Measurements from ENCODE around the gene PARD6A.

The PARD6A gene

GRCh38 chr16:67672739-67673662 is 12.2 kb downstream of the PARD6A start:
- WGBS = 70% methylated on average over 12 of the region's 13 CpGs
- Histone ChIP-seq H2AFZ (ENCODE audit: low read depth, low read length) (no peak overlapping the region), H2BK15ac (ENCODE audit: low read depth, poor library complexity, severe bottlenecking) (peak overlapping the region; percentile 70), H3K9ac (ENCODE audit: low read length) (peak overlapping the region; percentile 38), H2AK5ac (ENCODE audit: low read length, severe bottlenecking) (peak overlapping the region; percentile 50), H4K8ac (ENCODE audit: low read length) (no peak overlapping the region), H3K4me1 (ENCODE audit: control insufficient read depth, insufficient read depth, low read depth, low read length) (peaks cover 27% of the 10 kb centered on the region), H3K27ac (ENCODE audit: low read length, poor library complexity, severe bottlenecking) (no peak overlapping the region), H3K23ac (ENCODE audit: low read length in 2 of 2) (no peak overlapping the region), H2BK5ac (ENCODE audit: low read depth, low read length, poor library complexity, severe bottlenecking) (no peak overlapping the region), H3K18ac (ENCODE audit: low read depth in 1 of 2, low read length in 2 of 2) (no peak overlapping the region), H3K79me1 (replicated peaks; ENCODE audit: low read length, poor library complexity, severe bottlenecking) (peaks cover 2% of the 10 kb centered on the region), H3K14ac (ENCODE audit: low read length in 2 of 2) (peak overlapping the region in 1 of 2 experiments; percentile 18), H3K4ac (ENCODE audit: low read depth in 1 of 2, low read length in 2 of 2) (no peak overlapping the region), H3K36me3 (ENCODE audit: control insufficient read depth in 1 of 2, insufficient read depth in 2 of 2, low read depth in 1 of 2, low read length in 2 of 2) (peaks cover 14 to 25% of the 10 kb centered on the region in 2 experiments), H4K91ac (ENCODE audit: low read length) (no peak overlapping the region), H3K27me3 (ENCODE audit: control insufficient read depth in 1 of 2, insufficient read depth in 1 of 2, low read length in 2 of 2) (no peaks in the 10 kb centered on the region), H3K4me3 (ENCODE audit: insufficient read depth in 1 of 2, low read depth in 1 of 2, low read length in 2 of 2) (no peak overlapping the region), H3K4me2 (ENCODE audit: low read length, poor library complexity, severe bottlenecking) (no peak overlapping the region), H2BK120ac (ENCODE audit: low read depth, low read length) (no peak overlapping the region), H3K9me3 (ENCODE audit: control insufficient read depth, low read length) (no peaks in the 10 kb centered on the region), H2BK12ac (ENCODE audit: low read length in 2 of 2) (peak overlapping the region in 1 of 2 experiments; percentile 31)
- peak; percentile 76 for DNase-seq

GRCh38 chr16:67673712-67674580 is 13.2 kb downstream of the PARD6A start:
- no peak overlapping the region for H4K8ac ChIP-seq (ENCODE audit: low read length)
- peak overlapping the region; percentile 38 for H3K9ac ChIP-seq (ENCODE audit: low read length)

GRCh38 chr16:67674851-67675578 is 14.3 kb downstream of the PARD6A start:
- H3K9me3 ChIP-seq (ENCODE audit: control insufficient read depth, low read length) = no peaks in the 10 kb centered on the region
- H2AFZ ChIP-seq (ENCODE audit: low read depth, low read length) = no peak overlapping the region
- 99% methylated on average over 28 of the region's 28 CpGs for WGBS
- no peak overlapping the region for H4K8ac ChIP-seq (ENCODE audit: low read length)
- no peak overlapping the region for H3K14ac ChIP-seq (ENCODE audit: low read length in 2 of 2)
- no peak overlapping the region for H3K4ac ChIP-seq (ENCODE audit: low read depth in 1 of 2, low read length in 2 of 2)
- no peak overlapping the region for H3K23ac ChIP-seq (ENCODE audit: low read length in 2 of 2)
- H2BK5ac ChIP-seq (ENCODE audit: low read depth, low read length, poor library complexity, severe bottlenecking) = no peak overlapping the region
- no peaks in the 10 kb centered on the region for H3K27me3 ChIP-seq (ENCODE audit: control insufficient read depth in 1 of 2, insufficient read depth in 1 of 2, low read length in 2 of 2)
- no peak overlapping the region for H2BK120ac ChIP-seq (ENCODE audit: low read depth, low read length)
- no peak overlapping the region for H2BK15ac ChIP-seq (ENCODE audit: low read depth, poor library complexity, severe bottlenecking)
- no peak overlapping the region for H4K91ac ChIP-seq (ENCODE audit: low read length)
- no peak overlapping the region for H3K4me3 ChIP-seq (ENCODE audit: insufficient read depth in 1 of 2, low read depth in 1 of 2, low read length in 2 of 2)
- H3K18ac ChIP-seq (ENCODE audit: low read depth in 1 of 2, low read length in 2 of 2) = no peak overlapping the region
- peaks cover 14 to 27% of the 10 kb centered on the region in 2 experiments for H3K36me3 ChIP-seq (ENCODE audit: control insufficient read depth in 1 of 2, insufficient read depth in 2 of 2, low read depth in 1 of 2, low read length in 2 of 2)
- H3K27ac ChIP-seq (ENCODE audit: low read length, poor library complexity, severe bottlenecking) = no peak overlapping the region
- H2AK5ac ChIP-seq (ENCODE audit: low read length, severe bottlenecking) = no peak overlapping the region
- H3K9ac ChIP-seq (ENCODE audit: low read length) = peak overlapping the region; percentile 15
- H2BK12ac ChIP-seq (ENCODE audit: low read length in 2 of 2) = no peak overlapping the region
- H3K4me1 ChIP-seq (ENCODE audit: control insufficient read depth, insufficient read depth, low read depth, low read length) = peaks cover 24% of the 10 kb centered on the region
- DNase-seq = no peak
- H3K79me1 ChIP-seq (replicated peaks; ENCODE audit: low read length, poor library complexity, severe bottlenecking) = peaks cover 8% of the 10 kb centered on the region
- no peak overlapping the region for H3K4me2 ChIP-seq (ENCODE audit: low read length, poor library complexity, severe bottlenecking)

More at GRCh38 chr16:67673712-67674580, 13.2 kb downstream of the PARD6A start:
- Histone ChIP-seq H3K23ac (ENCODE audit: low read length in 2 of 2) (no peak overlapping the region), H2AK5ac (ENCODE audit: low read length, severe bottlenecking) (no peak overlapping the region), H3K4me1 (ENCODE audit: control insufficient read depth, insufficient read depth, low read depth, low read length) (peaks cover 24% of the 10 kb centered on the region), H3K9me3 (ENCODE audit: control insufficient read depth, low read length) (no peaks in the 10 kb centered on the region), H2BK120ac (ENCODE audit: low read depth, low read length) (no peak overlapping the region), H3K4me2 (ENCODE audit: low read length, poor library complexity, severe bottlenecking) (no peak overlapping the region), H3K18ac (ENCODE audit: low read depth in 1 of 2, low read length in 2 of 2) (no peak overlapping the region), H4K91ac (ENCODE audit: low read length) (no peak overlapping the region), H2BK5ac (ENCODE audit: low read depth, low read length, poor library complexity, severe bottlenecking) (no peak overlapping the region), H3K14ac (ENCODE audit: low read length in 2 of 2) (no peak overlapping the region), H3K27ac (ENCODE audit: low read length, poor library complexity, severe bottlenecking) (no peak overlapping the region), H3K4ac (ENCODE audit: low read depth in 1 of 2, low read length in 2 of 2) (no peak overlapping the region), H3K79me1 (replicated peaks; ENCODE audit: low read length, poor library complexity, severe bottlenecking) (peaks cover 5% of the 10 kb centered on the region), H3K27me3 (ENCODE audit: control insufficient read depth in 1 of 2, insufficient read depth in 1 of 2, low read length in 2 of 2) (no peaks in the 10 kb centered on the region), H2BK12ac (ENCODE audit: low read length in 2 of 2) (no peak overlapping the region), H2BK15ac (ENCODE audit: low read depth, poor library complexity, severe bottlenecking) (no peak overlapping the region), H3K36me3 (ENCODE audit: control insufficient read depth in 1 of 2, insufficient read depth in 2 of 2, low read depth in 1 of 2, low read length in 2 of 2) (peaks cover 14 to 25% of the 10 kb centered on the region in 2 experiments), H3K4me3 (ENCODE audit: insufficient read depth in 1 of 2, low read depth in 1 of 2, low read length in 2 of 2) (no peak overlapping the region), H2AFZ (ENCODE audit: low read depth, low read length) (no peak overlapping the region)
- WGBS = 87% methylated on average over 16 of the region's 21 CpGs
- no peak for DNase-seq

Data from mesenchymal stem cell (in vitro differentiated cells and primary cell).